Hematopoietic multipotent progenitor cell treated with erythropoietin and hydrocortisone succinate and interleukin-3 and kit ligand, for 6 days (in vitro differentiated cells): ENCODE data around the gene ADGRL3.
A peak's percentile ranks its signal among the peaks of the same experiment; 100 is the strongest.
"Not testable (repeated sequence)": the region's sequence is repeated elsewhere in the genome, so short reads cannot be mapped to it uniquely, and the experiment has no call there.

ENCODE experiments used
- DNase-seq: peaks from one replicate; pipeline ENCODE4 v3.0.0-alpha.2; 2015

ADGRL3 gene

DNA sequence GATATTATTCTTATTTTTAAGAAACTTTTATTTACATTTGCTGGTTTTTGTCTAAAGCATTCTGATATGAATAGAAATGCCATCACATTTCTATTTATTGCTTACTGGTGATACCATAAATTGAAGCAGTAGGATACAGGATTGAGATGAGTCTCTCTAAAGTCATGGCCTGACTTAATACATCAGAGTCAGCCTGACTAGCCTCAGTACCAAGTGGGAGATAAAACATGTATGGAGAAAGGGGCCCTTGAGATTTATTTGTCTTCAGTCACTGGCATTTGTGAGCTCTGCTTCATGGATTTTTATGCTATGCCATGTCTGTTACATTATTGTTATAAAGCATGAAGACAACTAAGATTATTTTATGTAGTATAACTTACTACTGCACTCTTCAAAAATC, 465.5 kb downstream of the ADGRL3 start:
- DNase-seq: no peak

- no peak for DNase-seq
These were observed 466.1 kb downstream of the ADGRL3 start for GRCh38 chr4:61666244-61666643.

GRCh38 chr4:61671599-61671998, 471.5 kb downstream of the ADGRL3 start:
- DNase-seq: no peak

- DNase-seq: no peak
These were observed 475.3 kb downstream of the ADGRL3 start for GRCh38 chr4:61675464-61675863.

GRCh38 chr4:61678297-61678696, 478.2 kb downstream of the ADGRL3 start:
- no peak for DNase-seq

GRCh38 chr4:61693520-61693919, 493.4 kb downstream of the ADGRL3 start:
- DNase-seq: no peak

GRCh38 chr4:61714387-61714911, 514.3 kb downstream of the ADGRL3 start:
- DNase-seq: no peak

DNA sequence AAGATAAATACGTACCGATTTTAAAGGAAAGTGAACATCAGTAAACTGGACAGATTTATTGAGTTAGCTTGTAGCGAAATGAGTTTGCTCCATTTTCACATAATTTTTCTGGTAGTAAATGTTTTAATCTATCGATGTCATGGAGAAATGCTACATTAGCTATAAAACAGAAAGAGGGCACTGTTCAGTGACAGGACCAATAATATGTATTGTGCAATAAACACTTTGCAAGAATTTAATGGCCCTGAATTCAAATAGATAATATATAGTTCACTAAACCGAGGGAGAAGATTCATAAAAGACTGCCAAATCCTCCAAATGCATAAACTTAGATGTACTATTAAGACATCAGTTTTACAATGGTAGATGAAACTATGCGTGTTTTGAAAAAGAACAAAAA, 516.3 kb downstream of the ADGRL3 start:
- DNase-seq: no peak

- no peak for DNase-seq
These were observed 523.4 kb downstream of the ADGRL3 start for GRCh38 chr4:61723492-61723891.

DNA sequence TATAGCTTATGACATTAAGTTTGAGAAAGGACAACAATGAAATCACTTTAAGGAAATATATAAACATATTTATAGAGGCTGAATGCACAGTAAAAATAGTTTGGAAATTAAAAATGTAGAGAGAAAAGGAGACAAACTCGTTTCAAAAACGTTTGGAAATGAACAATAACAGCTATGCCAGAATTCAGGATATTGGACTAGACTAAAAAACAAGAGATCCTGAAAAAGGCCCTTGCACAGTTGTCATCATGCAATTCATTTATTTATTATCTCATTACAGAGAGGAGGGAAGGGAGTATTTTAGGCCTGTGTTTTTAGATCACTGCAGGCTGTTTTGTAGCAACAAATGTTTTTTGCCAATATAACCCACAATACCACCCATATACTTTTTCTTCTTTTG, 527.2 kb downstream of the ADGRL3 start:
- no peak for DNase-seq

DNA sequence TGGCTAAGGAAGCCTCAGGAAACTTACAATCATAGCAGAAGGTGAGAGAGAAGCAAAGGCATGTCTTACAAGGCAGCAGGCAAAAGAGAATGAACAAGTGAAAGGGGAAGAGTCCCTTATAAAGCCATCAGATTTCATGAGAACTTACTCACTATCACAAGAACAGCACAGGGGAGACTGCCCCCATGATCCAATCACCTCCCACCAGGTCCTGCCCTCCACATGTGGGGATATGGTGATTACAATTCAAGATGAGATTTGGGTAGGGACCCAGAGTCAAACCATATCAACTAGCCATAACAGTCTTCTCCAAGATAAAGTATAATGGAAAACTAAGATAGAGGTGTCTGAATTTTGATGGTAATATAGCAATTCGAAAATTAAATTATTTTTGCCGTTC, 534.3 kb downstream of the ADGRL3 start:
- DNase-seq: no peak

DNA sequence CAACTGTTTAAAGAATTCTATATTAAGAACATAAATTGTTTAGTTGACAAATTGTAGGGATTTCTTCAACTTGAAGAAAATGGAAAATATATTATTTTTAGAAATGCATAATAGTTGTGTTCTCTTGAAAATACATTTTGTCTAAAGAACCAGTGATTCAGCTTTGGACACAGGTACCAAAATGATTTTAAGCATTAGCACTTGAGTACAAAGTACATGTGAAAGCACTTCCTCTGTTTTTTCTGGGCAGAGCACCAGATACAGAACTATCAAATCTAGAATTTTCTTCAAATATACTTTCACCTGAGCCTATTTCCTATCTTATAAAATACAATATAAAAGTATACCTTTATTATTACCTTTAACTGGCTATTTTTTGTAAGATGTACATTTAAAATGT, 539.8 kb downstream of the ADGRL3 start:
- DNase-seq: no peak

GRCh38 chr4:61740886-61741285, 540.8 kb downstream of the ADGRL3 start:
- DNase-seq: no peak

GRCh38 chr4:61741327-61742096, 541.4 kb downstream of the ADGRL3 start:
- DNase-seq: peak; percentile 35

GRCh38 chr4:61750810-61751209, 550.7 kb downstream of the ADGRL3 start:
- no peak for DNase-seq

- no peak for DNase-seq
These were observed 552.5 kb downstream of the ADGRL3 start for GRCh38 chr4:61752617-61753016.

GRCh38 chr4:61753739-61754138, 553.6 kb downstream of the ADGRL3 start:
- no peak for DNase-seq

DNA sequence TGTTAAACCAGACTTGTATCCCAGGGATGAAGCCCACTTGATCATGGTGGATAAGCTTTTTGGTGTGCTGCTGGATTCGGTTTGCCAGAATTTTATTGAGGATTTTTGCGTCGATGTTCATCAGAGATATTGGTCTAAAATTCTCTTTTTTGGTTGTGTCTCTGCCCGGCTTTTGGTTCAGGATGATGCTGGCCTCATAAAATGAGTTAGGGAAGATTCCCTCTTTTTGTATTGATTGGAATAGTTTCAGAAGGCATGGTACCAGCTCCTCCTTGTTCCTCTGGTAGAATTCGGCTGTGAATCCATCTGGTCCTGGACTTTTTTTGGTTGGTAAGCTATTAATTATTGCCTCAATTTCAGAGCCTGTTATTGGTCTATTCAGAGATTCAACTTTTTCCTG, 556.8 kb downstream of the ADGRL3 start:
- not testable (repeated sequence) for DNase-seq

DNA sequence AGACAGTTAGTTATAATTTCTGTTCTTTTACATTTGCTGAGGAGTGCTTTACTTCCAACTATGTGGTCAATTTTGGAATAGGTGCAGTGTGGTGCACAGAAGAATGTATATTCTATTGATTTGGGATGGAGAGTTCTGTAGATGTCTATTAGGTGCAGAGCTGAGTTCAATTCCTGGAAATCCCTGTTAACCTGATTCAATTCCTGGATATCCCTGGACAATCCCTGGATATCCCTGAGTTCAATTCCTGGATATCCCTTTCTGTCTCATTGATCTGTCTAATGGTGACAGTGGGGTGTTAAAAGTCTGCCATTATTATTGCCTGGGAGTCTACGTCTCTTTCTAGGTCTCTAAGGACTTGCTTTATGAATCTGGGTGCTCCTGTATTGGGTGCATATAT, 557.9 kb downstream of the ADGRL3 start:
- not testable (repeated sequence) for DNase-seq

- not testable (repeated sequence) for DNase-seq
These were observed 558.5 kb downstream of the ADGRL3 start for GRCh38 chr4:61758596-61758995.

DNA sequence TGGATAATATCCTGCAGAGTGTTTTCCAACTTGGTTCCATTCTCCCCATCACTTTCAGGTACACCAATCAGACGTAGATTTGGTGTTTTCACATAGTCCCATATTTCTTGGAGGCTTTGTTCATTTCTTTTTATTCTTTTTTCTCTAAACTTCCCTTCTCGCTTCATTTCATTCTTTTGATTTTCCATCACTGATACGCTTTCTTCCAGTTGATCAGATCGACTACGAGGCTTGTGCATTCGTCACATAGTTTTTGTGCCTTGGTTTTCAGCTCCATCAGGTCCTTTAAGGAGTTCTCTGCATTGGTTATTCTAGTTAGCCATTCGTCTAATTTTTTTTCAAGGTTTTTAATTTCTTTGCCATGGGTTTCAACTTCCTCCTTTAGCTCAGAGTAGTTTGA, 559.1 kb downstream of the ADGRL3 start:
- DNase-seq: not testable (repeated sequence)

- not testable (repeated sequence) for DNase-seq
These were observed 559.8 kb downstream of the ADGRL3 start for GRCh38 chr4:61759885-61760284.

DNA sequence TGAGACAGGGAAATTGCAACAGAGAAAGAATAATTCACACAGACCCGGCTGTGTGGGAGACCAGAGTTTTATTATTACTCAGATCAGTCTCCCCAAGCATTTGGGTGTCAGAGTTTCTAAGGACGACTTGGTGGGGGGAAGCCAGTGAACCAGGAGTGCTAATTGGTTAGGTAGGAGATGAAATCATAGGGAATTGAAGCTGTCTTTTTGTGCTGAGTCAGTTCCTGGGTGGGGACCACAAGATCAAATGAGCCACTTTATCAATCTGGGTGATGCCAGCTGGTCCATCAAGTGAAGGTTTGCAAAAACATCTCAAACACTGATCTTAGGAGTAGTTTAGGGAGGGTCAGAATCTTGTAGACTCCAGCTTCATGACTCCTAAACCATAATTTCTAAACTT, 560.7 kb downstream of the ADGRL3 start:
- no peak for DNase-seq

GRCh38 chr4:61762722-61763627, 562.8 kb downstream of the ADGRL3 start:
- DNase-seq: no peak
